ENCODE results near the gene EID2. TPM values are rescaled to one million over a fixed set of nuclear protein-coding genes. Genes with fewer than 3 reads are reported as not detected.

Gene EID2
- 17.1 and 19.0 TPM in 2 replicates for total RNA-seq (2014; rRNA removed; shearing (Covaris generic))

DNA sequence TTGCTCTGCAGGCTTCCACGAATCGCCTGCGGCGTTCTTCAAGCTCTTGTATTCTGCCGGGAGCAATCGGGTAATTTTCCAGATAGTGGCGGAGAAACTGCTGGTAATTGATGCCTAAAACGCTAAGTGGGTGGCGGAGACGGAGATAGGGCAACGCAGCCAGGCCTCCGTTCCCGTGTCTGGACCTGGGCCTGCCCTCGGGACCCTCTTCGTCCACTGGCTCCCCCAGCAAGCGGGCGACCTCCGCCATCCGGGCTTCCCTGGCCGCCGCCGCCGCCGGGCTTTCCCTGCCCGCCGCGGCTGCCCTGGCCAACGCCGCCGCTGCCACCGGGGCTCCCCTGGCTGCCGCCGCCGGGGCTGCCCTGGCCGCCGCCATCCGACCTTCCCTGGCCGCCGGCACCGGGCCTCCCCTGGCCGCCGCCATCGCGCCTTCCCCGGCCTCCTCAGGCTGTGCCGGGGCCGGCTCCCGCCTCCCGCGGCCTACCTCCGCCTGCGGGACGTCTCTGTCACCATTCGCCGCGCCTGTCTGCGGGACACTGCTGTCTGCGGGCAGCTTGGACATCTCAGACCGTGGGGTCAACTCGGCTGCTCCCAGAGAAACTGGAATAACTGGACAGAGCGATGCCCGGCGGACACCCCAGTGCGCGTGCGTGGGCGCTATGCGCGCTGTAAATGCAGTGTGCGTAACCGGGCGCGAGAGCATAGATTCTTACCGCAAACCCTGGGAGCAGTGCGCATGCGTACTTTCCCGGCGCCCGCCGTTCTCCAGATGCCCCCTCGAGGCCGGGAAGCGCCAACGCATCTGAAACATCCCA is at the start of gene EID2:
EID2 (minus strand) TSS at position 644 of the 815 bp plus-strand sequence; CDS start at position 562, 82 bp downstream.
- peak; percentile 91 for DNase-seq (ENCODE audit: low read depth)

DNA sequence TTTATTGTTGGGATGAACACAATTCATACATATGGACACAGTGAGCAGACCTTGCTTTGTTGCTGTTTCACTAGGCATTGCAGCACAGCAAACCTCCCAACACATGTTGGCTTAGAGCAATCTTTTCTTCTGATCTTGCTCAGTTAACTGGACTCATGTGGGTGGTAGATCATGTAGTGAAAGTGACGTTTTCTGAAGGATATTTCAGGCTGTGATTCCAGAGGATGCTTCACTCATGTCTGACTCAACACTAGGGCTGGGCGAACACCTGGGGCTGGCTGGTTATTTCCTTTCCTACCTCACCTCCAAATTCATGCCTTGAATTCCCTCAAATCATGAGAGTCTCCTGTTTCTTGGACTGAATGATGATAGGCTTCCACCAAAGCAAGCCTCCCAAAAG is 48.1 kb upstream of the EID2 start:
- no peak for DNase-seq (ENCODE audit: low read depth)

DNA sequence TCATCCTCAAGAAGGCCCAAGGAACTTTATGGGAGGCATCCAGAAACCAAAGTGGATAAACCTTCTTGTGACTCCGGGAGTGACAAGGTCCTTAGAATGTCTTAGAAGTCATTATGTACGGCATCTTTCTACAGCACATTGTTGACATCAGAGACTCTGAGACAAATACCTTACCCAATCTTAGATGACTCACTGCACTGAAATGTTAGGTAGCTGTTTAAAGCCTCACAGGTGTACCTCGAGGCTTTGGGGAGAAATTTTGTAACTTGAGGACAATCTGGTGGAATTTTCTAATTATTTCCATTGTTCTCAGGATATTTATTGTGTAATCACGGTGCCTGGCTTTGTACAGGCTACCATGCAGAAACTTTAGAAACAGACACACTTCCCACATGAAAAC is 47.5 kb upstream of the EID2 start:
- no peak for DNase-seq (ENCODE audit: low read depth)

DNA sequence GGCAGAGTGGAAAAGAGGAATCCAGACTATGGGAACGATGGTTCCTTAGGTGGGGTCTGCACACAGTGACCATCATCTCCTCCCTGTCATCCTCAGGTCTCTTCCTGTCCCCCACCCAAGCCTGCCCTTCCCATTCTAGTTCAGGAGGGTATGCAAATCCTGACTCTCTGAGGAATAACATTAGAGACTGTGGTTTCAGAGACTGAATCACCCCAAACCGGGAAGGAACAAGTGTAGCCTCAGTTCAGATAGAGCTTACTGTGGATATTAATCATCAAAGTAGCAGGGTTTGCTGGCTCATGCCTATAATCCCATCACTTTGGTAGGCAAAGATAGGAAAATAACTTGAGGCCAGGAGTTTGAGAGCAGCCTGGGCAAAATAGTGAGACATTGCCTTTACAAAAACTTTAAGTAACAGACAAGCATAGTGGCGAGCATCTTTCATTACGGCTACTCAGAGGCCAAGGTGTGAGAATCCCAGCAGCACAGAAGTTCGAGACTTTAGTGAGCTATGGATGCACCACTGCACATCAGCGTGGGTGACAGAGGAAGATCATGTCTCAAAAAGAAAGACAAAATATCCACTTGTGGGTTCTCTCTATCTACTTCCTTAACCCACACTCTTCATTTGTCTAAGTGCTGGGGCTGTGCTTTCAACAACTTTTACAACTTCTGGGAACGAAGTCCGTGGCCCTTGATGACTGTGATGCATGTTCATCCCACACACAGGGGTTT is 43.1 kb upstream of the EID2 start:
- no peak for DNase-seq (ENCODE audit: low read depth)

- DNase-seq (ENCODE audit: low read depth), result no peak
These were observed 42.5 kb upstream of the EID2 start for GRCh38 chr19:39582442-39582841.

- peak; percentile 49 for DNase-seq (ENCODE audit: low read depth)
These were observed 28.6 kb upstream of the EID2 start for GRCh38 chr19:39568604-39569003.

DNA sequence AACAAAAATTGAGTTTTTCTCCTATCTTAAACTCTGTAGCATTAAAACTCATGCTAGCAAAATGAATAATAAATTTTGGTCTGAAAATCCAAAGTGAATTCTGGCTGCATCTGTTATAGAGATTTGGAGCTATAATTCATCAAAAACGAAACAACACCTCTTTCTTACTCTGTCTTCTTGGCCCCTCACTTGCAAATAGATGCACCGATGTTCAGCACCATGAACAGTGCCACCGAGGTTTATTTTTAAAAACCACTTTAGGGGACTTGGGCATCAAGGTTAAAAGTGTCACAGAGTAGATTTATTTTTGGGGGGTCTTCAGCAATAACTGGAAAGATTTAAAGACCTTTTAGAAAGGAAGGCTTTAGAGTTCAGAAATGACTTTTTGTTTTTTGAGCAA is 26.1 kb upstream of the EID2 start:
- no peak for DNase-seq (ENCODE audit: low read depth)

GRCh38 chr19:39563408-39563807 is 23.4 kb upstream of the EID2 start:
- DNase-seq (ENCODE audit: low read depth), result peak; percentile 73

- no peak for DNase-seq (ENCODE audit: low read depth)
These were observed 18.7 kb upstream of the EID2 start for GRCh38 chr19:39558624-39559117.

DNA sequence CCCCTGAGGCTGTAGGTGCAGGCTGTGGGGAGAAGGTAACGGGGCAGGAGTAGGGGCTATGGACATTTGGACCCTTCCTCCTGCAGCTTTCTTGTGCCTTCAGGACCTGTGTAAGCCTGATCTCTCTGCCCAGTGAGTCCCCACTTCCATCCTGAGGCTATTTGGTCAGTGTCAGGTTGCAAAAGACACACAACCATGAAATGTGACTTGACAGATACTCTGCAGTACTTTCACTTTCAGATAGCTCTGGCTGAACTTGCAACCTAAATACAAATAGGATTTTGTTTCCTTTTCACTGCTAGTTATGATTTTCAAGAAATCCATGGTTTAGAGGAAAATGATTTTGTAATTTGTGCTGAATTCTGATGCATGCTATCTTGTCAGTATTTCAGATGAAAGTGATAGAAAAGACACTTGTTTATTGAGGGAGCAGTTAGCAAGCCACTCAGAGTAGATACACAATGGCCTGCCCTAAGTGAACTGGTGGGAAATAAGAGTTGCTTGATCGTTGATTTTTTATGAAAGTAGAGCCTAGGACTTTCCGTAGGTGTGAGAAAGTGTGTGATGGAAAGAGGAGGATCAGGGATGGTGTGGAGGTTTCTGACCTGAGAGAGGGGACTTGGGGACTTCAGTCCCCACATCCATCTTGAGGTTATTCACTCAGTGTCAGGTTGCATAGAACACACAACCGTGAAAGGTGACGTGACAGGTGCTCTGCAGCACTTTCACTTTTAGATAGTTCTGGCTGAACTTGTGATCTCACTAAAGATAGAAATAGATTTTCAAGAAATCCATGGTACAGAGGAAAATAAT is 18.1 kb upstream of the EID2 start:
- DNase-seq (ENCODE audit: low read depth), result peak; percentile 70

GRCh38 chr19:39555883-39556282 is 15.9 kb upstream of the EID2 start:
- no peak for DNase-seq (ENCODE audit: low read depth)

GRCh38 chr19:39554701-39555311 is 14.8 kb upstream of the EID2 start:
- no peak for DNase-seq (ENCODE audit: low read depth)

DNA sequence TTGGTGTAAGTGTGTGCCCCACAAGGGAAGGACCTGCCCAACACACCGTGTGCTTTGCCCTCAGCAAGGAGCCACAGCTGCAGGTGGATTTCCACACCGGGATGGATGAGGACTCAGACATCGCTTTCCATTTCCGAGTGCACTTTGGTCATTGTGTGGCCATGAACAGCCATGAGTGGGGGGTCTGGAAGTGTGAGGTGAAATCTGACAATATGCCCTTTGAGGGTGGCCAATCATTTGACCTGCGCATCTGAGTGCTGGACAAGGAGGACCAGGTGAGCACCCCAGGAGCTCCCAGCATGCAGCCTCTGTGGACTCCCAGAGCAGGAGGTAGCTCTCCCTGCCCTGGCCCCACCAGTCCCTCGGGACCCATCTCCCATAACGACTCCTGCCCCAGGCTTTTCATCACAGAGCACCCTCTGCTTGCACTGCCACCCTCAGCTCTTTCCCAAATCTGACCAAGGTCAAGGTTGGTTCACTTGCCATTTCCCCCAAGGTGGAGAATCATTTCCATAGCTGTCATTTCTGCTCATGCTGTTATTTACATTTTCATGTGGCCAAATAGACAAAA is 13.2 kb upstream of the EID2 start:
- DNase-seq (ENCODE audit: low read depth), result no peak

GRCh38 chr19:39550197-39550596 is 10.2 kb upstream of the EID2 start:
- no peak for DNase-seq (ENCODE audit: low read depth)

DNA sequence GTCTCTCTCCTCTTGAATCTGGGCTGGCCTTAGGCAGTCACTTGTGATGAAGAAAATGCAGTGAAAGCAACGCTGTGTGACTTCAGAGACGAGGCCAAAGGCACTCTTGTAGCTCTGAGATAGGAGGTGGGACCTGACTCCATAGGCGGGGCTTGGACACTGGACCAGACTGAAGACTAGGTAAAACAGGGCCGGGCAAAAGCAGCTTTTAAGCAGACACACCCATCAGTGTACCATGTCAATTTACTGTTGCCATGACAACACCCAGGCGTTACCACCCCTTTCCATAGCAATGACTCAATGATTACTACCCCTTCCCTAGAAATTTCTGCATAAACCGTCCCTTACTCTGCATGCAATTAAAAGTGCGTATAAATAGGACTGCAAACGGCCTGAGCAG is 6.6 kb upstream of the EID2 start:
- peak; percentile 39 for DNase-seq (ENCODE audit: low read depth)

- no peak for DNase-seq (ENCODE audit: low read depth)
These were observed 5.0 kb upstream of the EID2 start for GRCh38 chr19:39544911-39545310.

GRCh38 chr19:39544226-39544903 is 4.4 kb upstream of the EID2 start:
- DNase-seq (ENCODE audit: low read depth), result peak; percentile 60

GRCh38 chr19:39543477-39543857 is 3.5 kb upstream of the EID2 start:
- DNase-seq (ENCODE audit: low read depth), result no peak

DNA sequence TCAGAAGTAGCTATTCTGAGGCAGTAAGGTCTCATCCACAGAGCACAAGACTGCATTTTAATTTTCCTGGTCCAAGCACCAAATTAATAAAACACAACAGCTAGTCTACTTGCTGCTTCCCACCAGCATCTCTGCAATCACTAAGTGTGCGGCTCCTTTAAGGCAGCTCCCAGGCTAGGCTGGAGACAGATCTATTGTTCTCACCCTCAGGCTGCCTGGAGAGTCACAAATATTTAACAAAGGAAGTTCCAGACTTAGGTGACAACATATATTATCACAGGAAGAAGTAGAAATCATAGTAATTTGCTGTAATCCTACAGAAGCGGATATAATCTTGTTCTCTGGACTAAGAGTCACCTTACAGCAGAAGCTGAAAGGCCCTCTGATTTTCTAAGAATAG is 2.2 kb upstream of the EID2 start:
- DNase-seq (ENCODE audit: low read depth), result no peak

- no peak for DNase-seq (ENCODE audit: low read depth)
These were observed 342 bp upstream of the EID2 start for GRCh38 chr19:39540333-39540673.

- peak; percentile 29 for DNase-seq (ENCODE audit: low read depth)
These were observed 820 bp downstream of the EID2 start for GRCh38 chr19:39539165-39539517.

Data from RPMI7951 (cell line).